Common myeloid progenitor, CD34-positive (primary cell): ENCODE results near the gene ATP1A1.

ENCODE experiments used
- CTCF ChIA-PET: fragments of 350-600 bp; sonication (Branson Sonifier 250); formaldehyde crosslinking; loops from one replicate; lab custom pipeline; 2021; ENCODE audit warnings: antibody characterized with exemption; lab: Charles Lee
- POLR2A ChIA-PET: fragments of 350-600 bp; sonication (Branson Sonifier 250); formaldehyde crosslinking; loops from one replicate; lab custom pipeline; 2021; ENCODE audit warnings: antibody characterized with exemption; lab: Charles Lee
- DNase-seq, 3 donors: peaks; one replicate each; pipeline versions ENCODE4 v3.0.0 to v3.0.0-alpha.2; 2013
- H3K27ac ChIP-seq, 2 experiments: 1 replicate in 1 of 2; 2 replicates in 1 of 2; pipeline ENCODE4 v1.7.0; 2013; ENCODE audit warnings: inconsistent platforms in 2 of 2, low read length in 2 of 2, mild to moderate bottlenecking in 2 of 2, low read depth in 1 of 2, moderate library complexity in 1 of 2; ENCODE audit not compliant: severe bottlenecking in 2 of 2, insufficient read depth in 1 of 2, poor library complexity in 1 of 2
- H3K27me3 ChIP-seq, 5 experiments: replicated peaks in 2 of 5; 1 replicate in 3 of 5; 2 replicates in 2 of 5; pipeline versions ENCODE4 v1.6.1 to v1.7.0; 2013; ENCODE audit warnings: low read length in 4 of 5, mild to moderate bottlenecking in 2 of 5, moderate library complexity in 2 of 5, inconsistent platforms in 1 of 5; ENCODE audit not compliant: insufficient read depth in 5 of 5, control insufficient read depth in 4 of 5
- H3K36me3 ChIP-seq, 4 experiments: 1 replicate in 2 of 4; 2 replicates in 2 of 4; pipeline versions ENCODE4 v1.6.1 to v1.7.0; 2013; ENCODE audit warnings: low read length in 3 of 4, control low read depth in 1 of 4, mild to moderate bottlenecking in 1 of 4; ENCODE audit not compliant: control insufficient read depth in 4 of 4, insufficient read depth in 4 of 4
- H3K4me1 ChIP-seq, 4 experiments: 1 replicate in 3 of 4; 2 replicates in 1 of 4; pipeline versions ENCODE4 v1.6.1 to v1.7.1; 2013; ENCODE audit warnings: low read length in 3 of 4, mild to moderate bottlenecking in 3 of 4, control low read depth in 1 of 4, inconsistent platforms in 1 of 4, moderate library complexity in 1 of 4; ENCODE audit not compliant: control insufficient read depth in 4 of 4, insufficient read depth in 4 of 4; ENCODE audit errors: control extremely low read depth in 1 of 4
- H3K4me3 ChIP-seq, 7 experiments: 1 replicate in 4 of 7; 2 replicates in 3 of 7; pipeline versions ENCODE4 v1.5.1 to v1.7.0; 2013; ENCODE audit warnings: mild to moderate bottlenecking in 7 of 7, low read length in 6 of 7, moderate library complexity in 6 of 7, inconsistent platforms in 2 of 7, low read depth in 2 of 7, control low read depth in 1 of 7; ENCODE audit not compliant: insufficient read depth in 4 of 7, control insufficient read depth in 1 of 7; ENCODE audit errors: extremely low read depth in 1 of 7
- H3K9me3 ChIP-seq, 5 experiments: 1 replicate in 4 of 5; 2 replicates in 1 of 5; pipeline versions ENCODE4 v1.6.1 to v1.7.1; 2013; ENCODE audit warnings: low read length in 4 of 5, mild to moderate bottlenecking in 2 of 5, inconsistent platforms in 1 of 5, low read depth in 1 of 5, moderate library complexity in 1 of 5; ENCODE audit not compliant: control insufficient read depth in 4 of 5, insufficient read depth in 2 of 5; ENCODE audit errors: control extremely low read depth in 1 of 5
- WGBS: methylation state at CpG from one replicate; pipeline ENCODE4 v1.1.5; 2013; ENCODE audit not compliant: insufficient coverage; 5-methylcytosine and 5-hydroxymethylcytosine counted together

Gene ATP1A1

GRCh38 chr1:116389013-116389412 is 16.0 kb downstream of the ATP1A1 start:
- H3K4me1 ChIP-seq: no peaks in the 10 kb centered on the region

DNA sequence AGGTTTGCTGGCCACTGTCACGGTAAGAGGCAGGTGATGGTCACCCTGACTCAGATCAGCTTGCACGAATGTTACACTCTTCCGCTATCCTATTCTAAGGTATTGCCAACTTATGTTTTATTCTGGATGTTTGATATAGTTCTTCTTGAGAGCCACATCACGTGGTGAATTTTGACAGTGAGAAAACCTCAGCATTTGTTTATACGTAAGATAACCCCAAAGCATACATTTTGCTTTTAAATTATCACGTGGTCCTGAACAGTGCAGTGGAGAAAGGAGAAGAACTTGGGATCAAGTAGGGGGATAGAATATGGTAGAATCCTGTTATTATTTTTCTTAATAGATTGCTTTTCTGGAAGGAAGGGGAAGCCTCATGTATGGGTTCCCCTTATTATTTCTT is 16.6 kb downstream of the ATP1A1 start:
- Histone ChIP-seq H3K4me3 (no peak overlapping the region), H3K27me3 (no peaks in the 10 kb centered on the region), H3K27ac (no peak overlapping the region), H3K36me3 (peaks cover 30 to 92% (median 77%) of the 10 kb centered on the region in 4 experiments), H3K4me1 (no peaks in the 10 kb centered on the region), H3K9me3 (no peaks in the 10 kb centered on the region)
- no peak for DNase-seq
- ChIA-PET POLR2A (no interaction called here), CTCF (interaction anchor here (1.0 to 1.6 kb wide), 2 partner anchors 9 to 13 kb away, joined by 3 read pairs; no protein-coding TSS in a partner anchor)
- WGBS: 100% methylated on average over 3 of the region's 6 CpGs

More at GRCh38 chr1:116389013-116389412, 16.0 kb downstream of the ATP1A1 start:
- no peaks in the 10 kb centered on the region for H3K9me3 ChIP-seq
- ChIA-PET CTCF (interaction anchor here (1.6 kb wide), 1 partner anchor 14 kb away, joined by 3 read pairs; no protein-coding TSS in a partner anchor), POLR2A (no interaction called here)
- no peak overlapping the region for H3K27ac ChIP-seq
- peaks cover 25 to 90% (median 73%) of the 10 kb centered on the region in 4 experiments for H3K36me3 ChIP-seq
- H3K4me3 ChIP-seq: no peak overlapping the region
- WGBS: 100% methylated on average over 2 of the region's 2 CpGs
- DNase-seq: no peak
- H3K27me3 ChIP-seq: no peaks in the 10 kb centered on the region

DNA sequence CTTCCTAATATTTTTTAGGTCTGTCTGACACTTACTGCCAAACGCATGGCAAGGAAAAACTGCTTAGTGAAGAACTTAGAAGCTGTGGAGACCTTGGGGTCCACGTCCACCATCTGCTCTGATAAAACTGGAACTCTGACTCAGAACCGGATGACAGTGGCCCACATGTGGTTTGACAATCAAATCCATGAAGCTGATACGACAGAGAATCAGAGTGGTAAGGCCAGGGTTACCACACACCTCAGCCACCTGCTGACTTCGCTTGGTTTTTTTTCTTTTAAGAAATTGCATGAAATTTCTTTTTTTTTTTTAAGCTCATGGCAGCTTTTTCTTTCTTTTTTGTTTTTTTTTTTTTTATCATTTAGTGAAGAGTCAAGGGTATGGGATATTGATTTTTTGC is 17.2 kb downstream of the ATP1A1 start:
- no peaks in the 10 kb centered on the region for H3K27me3 ChIP-seq
- H3K27ac ChIP-seq: no peak overlapping the region
- WGBS: 96% methylated on average over 4 of the region's 5 CpGs
- ChIA-PET POLR2A (no interaction called here), CTCF (interaction anchor here (1.0 to 1.6 kb wide), 2 partner anchors 9 to 13 kb away, joined by 3 read pairs; no protein-coding TSS in a partner anchor)
- H3K36me3 ChIP-seq: peaks cover 30 to 95% (median 78%) of the 10 kb centered on the region in 4 experiments
- DNase-seq: no peak
- no peak overlapping the region for H3K4me3 ChIP-seq
- H3K9me3 ChIP-seq: no peaks in the 10 kb centered on the region
- H3K4me1 ChIP-seq: no peaks in the 10 kb centered on the region

- H3K36me3 ChIP-seq: peaks cover 26 to 95% (median 82%) of the 10 kb centered on the region in 4 experiments
- H3K27ac ChIP-seq: no peak overlapping the region
- no peak overlapping the region for H3K4me3 ChIP-seq
- POLR2A ChIA-PET: no interaction called here
- no peaks in the 10 kb centered on the region for H3K4me1 ChIP-seq
- WGBS: no CpG with 5 or more reads among the region's 1 CpG
- no peaks in the 10 kb centered on the region for H3K27me3 ChIP-seq
- no peaks in the 10 kb centered on the region for H3K9me3 ChIP-seq
- DNase-seq: no peak
- CTCF ChIA-PET: interaction anchor here (1.3 kb wide), 1 partner anchor 21 kb away, joined by 3 read pairs; no protein-coding TSS in a partner anchor
Measured at GRCh38 chr1:116391185-116391584, 18.1 kb downstream of the ATP1A1 start.

- Histone ChIP-seq H3K27me3 (no peaks in the 10 kb centered on the region), H3K27ac (no peak overlapping the region), H3K4me1 (no peaks in the 10 kb centered on the region), H3K36me3 (peaks cover 30 to 96% (median 89%) of the 10 kb centered on the region in 4 experiments), H3K9me3 (no peaks in the 10 kb centered on the region), H3K4me3 (no peak overlapping the region)
- ChIA-PET CTCF (interaction anchor here (0.7 to 2.3 kb wide), 3 partner anchors 10 to 106 kb away, joined by 3 to 7 read pairs (median 4); no protein-coding TSS in a partner anchor), POLR2A (no interaction called here)
- DNase-seq: no peak
- 100% methylated on average over 1 of the region's 10 CpGs for WGBS
Measured at GRCh38 chr1:116392717-116393404, 19.8 kb downstream of the ATP1A1 start.

- POLR2A ChIA-PET: no interaction called here
- Histone ChIP-seq H3K9me3 (no peaks in the 10 kb centered on the region), H3K4me3 (no peak overlapping the region), H3K27me3 (no peaks in the 10 kb centered on the region), H3K4me1 (no peaks in the 10 kb centered on the region), H3K27ac (no peak overlapping the region), H3K36me3 (peaks cover 33 to 96% (median 88%) of the 10 kb centered on the region in 4 experiments)
- DNase-seq: no peak
- CTCF ChIA-PET: interaction anchor here (1.7 to 2.3 kb wide), 3 partner anchors 10 to 13 kb away, joined by 4 to 7 read pairs (median 4); no protein-coding TSS in a partner anchor
- 94% methylated on average over 2 of the region's 2 CpGs for WGBS
Measured at GRCh38 chr1:116393792-116394191, 20.7 kb downstream of the ATP1A1 start.

DNA sequence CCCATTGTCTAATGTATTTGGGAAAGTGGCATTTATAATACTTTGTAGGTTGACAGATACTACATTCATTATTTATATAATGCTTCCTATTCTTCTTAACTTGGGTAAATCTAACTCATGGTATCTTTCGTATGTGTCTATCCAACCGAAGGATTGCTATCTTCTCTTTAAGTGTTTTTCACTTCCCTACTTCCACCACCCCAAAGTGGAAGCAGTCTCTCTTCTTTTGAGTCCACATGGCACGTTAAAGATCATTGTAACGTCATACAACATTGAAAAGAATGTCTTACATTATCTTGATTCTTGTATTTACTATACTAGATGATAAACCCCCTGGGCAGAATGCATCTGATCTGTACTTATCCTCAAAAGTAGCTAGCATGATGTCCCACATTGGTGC is 21.2 kb downstream of the ATP1A1 start:
- H3K9me3 ChIP-seq: no peaks in the 10 kb centered on the region
- 100% methylated on average over 2 of the region's 4 CpGs for WGBS
- no peak overlapping the region for H3K4me3 ChIP-seq
- no peak overlapping the region for H3K27ac ChIP-seq
- ChIA-PET POLR2A (no interaction called here), CTCF (interaction anchor here (1.7 to 2.3 kb wide), 3 partner anchors 9 to 13 kb away, joined by 4 to 7 read pairs (median 4); no protein-coding TSS in a partner anchor)
- H3K36me3 ChIP-seq: peaks cover 34 to 96% (median 86%) of the 10 kb centered on the region in 4 experiments
- no peaks in the 10 kb centered on the region for H3K27me3 ChIP-seq
- no peak for DNase-seq
- H3K4me1 ChIP-seq: no peaks in the 10 kb centered on the region
